ENCODE results near the gene PAIP2B. TPM values are rescaled to one million over a fixed set of nuclear protein-coding genes. Genes with fewer than 3 reads are reported as not detected.

PAIP2B gene
- total RNA-seq, 1 donor from 2014 or later, result 2.9 TPM

DNA sequence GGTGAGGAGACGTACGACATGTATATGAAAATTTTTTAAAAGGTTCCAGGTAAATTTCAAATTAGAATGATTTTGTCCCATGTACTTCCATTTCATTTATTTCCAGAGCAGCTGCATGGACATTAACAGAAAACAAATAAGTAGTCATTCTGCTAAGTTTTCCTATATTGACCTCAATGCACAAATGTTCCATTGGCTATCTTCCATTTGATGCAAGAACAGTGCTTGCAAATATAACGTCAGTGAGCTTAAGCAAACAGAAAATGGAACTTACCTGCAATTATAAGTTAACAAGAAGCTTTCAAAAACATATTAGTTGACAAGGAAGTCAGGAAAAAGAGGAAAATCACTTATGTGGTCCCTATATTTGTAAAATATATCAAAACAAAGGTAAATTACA lies 16.6 kb downstream of the PAIP2B start:
- Mint-ChIP-seq H3K9me3 (ENCODE audit: unreplicated experiment) (no peaks in the 10 kb centered on the region), H3K27me3 (ENCODE audit: unreplicated experiment) (no peaks in the 10 kb centered on the region), H3K4me3 (ENCODE audit: unreplicated experiment) (no peak overlapping the region), H3K4me1 (ENCODE audit: unreplicated experiment) (no peaks in the 10 kb centered on the region), H3K27ac (ENCODE audit: unreplicated experiment) (no peak overlapping the region), H3K36me3 (ENCODE audit: low read depth, unreplicated experiment) (no peaks in the 10 kb centered on the region)
- DNase-seq (ENCODE audit: low spot score), result no peak
- TF ChIP-seq, protein P1, sequence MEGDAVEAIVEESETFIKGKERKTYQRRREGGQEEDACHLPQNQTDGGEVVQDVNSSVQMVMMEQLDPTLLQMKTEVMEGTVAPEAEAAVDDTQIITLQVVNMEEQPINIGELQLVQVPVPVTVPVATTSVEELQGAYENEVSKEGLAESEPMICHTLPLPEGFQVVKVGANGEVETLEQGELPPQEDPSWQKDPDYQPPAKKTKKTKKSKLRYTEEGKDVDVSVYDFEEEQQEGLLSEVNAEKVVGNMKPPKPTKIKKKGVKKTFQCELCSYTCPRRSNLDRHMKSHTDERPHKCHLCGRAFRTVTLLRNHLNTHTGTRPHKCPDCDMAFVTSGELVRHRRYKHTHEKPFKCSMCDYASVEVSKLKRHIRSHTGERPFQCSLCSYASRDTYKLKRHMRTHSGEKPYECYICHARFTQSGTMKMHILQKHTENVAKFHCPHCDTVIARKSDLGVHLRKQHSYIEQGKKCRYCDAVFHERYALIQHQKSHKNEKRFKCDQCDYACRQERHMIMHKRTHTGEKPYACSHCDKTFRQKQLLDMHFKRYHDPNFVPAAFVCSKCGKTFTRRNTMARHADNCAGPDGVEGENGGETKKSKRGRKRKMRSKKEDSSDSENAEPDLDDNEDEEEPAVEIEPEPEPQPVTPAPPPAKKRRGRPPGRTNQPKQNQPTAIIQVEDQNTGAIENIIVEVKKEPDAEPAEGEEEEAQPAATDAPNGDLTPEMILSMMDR (IDR thresholded peaks at IDR 0.05; ENCODE audit: unreplicated experiment), result no peak

DNA sequence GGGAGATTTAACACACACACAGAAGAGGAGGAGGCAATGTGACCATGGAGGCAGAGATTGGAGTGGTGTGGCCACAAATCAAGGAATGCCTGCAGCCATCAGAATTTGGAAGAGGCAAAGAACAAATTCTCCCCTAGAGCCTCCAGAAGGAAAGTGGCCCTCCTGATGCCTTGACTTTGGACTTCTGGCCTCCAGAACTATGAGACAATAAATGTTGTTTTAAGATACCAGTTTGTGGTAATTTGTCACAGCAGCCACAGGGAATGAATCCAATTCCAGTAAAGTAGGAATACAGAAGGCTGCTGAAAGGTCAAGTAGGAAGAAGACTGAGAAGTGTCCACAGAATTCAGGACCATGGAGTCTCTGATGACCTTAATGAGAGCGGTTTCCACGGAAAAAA lies 18.1 kb downstream of the PAIP2B start:
- TF ChIP-seq, protein P1 (IDR thresholded peaks at IDR 0.05; ENCODE audit: unreplicated experiment), result no peak
- H3K4me3 Mint-ChIP-seq (ENCODE audit: unreplicated experiment), result no peak overlapping the region
- no peaks in the 10 kb centered on the region for H3K4me1 Mint-ChIP-seq (ENCODE audit: unreplicated experiment)
- no peak overlapping the region for H3K27ac Mint-ChIP-seq (ENCODE audit: unreplicated experiment)
- H3K36me3 Mint-ChIP-seq (ENCODE audit: low read depth, unreplicated experiment), result no peaks in the 10 kb centered on the region
- H3K9me3 Mint-ChIP-seq (ENCODE audit: unreplicated experiment), result no peaks in the 10 kb centered on the region
- no peaks in the 10 kb centered on the region for H3K27me3 Mint-ChIP-seq (ENCODE audit: unreplicated experiment)
- no peak for DNase-seq (ENCODE audit: low spot score)

DNA sequence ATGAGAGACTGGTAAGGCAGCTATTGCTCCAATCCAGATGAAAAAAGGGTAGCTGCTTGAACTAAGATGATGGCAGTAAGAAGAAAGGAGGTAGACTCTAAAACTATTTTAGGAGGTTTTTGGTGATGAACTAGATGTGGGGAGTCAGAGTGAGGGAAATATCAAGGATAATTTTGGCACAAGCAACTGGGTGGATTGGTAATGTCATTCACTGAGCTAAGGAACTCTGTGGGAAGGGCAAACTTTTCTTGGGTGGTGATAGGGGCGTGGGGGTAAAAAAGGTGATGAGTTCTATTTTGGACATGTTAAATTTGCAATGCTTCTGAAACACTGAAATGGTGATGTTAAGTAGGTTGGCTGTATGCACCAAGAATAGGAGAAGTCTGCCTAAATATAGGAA lies 19.3 kb downstream of the PAIP2B start:
- H3K9me3 Mint-ChIP-seq (ENCODE audit: unreplicated experiment), result no peaks in the 10 kb centered on the region
- TF ChIP-seq, protein P1 (IDR thresholded peaks at IDR 0.05; ENCODE audit: unreplicated experiment), result no peak
- no peaks in the 10 kb centered on the region for H3K36me3 Mint-ChIP-seq (ENCODE audit: low read depth, unreplicated experiment)
- no peaks in the 10 kb centered on the region for H3K27me3 Mint-ChIP-seq (ENCODE audit: unreplicated experiment)
- no peak for DNase-seq (ENCODE audit: low spot score)
- no peak overlapping the region for H3K27ac Mint-ChIP-seq (ENCODE audit: unreplicated experiment)
- H3K4me3 Mint-ChIP-seq (ENCODE audit: unreplicated experiment), result no peak overlapping the region
- no peaks in the 10 kb centered on the region for H3K4me1 Mint-ChIP-seq (ENCODE audit: unreplicated experiment)

DNA sequence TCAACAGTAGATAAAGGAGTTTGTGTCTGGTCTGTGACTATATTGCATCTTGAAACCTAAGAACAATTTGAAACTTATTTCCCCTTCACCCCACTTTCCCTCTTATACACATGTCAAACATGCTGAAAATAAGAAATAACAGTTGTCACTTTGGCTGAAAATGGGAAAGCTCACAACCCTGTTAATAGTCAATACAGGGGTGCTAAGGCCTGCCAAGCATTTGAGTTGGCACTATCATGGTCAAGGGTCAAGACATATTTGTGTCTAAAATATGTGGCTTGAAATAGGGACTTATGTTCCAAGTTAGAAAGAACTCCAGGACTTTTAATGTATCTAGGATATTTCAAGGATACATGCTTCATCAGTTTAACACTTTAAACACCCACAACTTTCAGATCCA lies 20.6 kb downstream of the PAIP2B start:
- Mint-ChIP-seq H3K36me3 (ENCODE audit: low read depth, unreplicated experiment) (no peaks in the 10 kb centered on the region), H3K9me3 (ENCODE audit: unreplicated experiment) (no peaks in the 10 kb centered on the region), H3K4me1 (ENCODE audit: unreplicated experiment) (no peaks in the 10 kb centered on the region), H3K27me3 (ENCODE audit: unreplicated experiment) (no peaks in the 10 kb centered on the region), H3K4me3 (ENCODE audit: unreplicated experiment) (no peak overlapping the region), H3K27ac (ENCODE audit: unreplicated experiment) (no peak overlapping the region)
- no peak for DNase-seq (ENCODE audit: low spot score)
- TF ChIP-seq, protein P1 (IDR thresholded peaks at IDR 0.05; ENCODE audit: unreplicated experiment), result no peak

DNA sequence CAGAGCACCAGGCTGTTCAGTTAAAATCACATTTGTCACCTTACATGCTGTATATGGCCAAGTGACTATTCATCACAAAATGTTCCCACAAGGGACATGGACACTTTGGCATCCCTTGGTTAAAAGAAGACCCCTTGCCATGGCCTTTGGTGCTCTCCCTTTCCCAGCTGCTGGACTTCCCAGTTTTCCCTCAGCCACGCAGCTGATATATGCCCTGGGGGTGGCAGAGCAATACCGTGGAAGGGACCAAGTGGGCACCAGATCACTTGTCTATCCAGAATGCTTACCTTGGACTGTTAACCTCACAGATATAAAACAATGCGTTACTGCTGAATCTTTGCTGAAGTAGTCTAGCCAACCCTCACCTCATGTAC lies 35.3 kb downstream of the PAIP2B start:
- Mint-ChIP-seq H3K9me3 (ENCODE audit: unreplicated experiment) (no peaks in the 10 kb centered on the region), H3K27ac (ENCODE audit: unreplicated experiment) (no peak overlapping the region), H3K4me3 (ENCODE audit: unreplicated experiment) (no peak overlapping the region), H3K36me3 (ENCODE audit: low read depth, unreplicated experiment) (no peaks in the 10 kb centered on the region), H3K4me1 (ENCODE audit: unreplicated experiment) (peaks cover 18% of the 10 kb centered on the region), H3K27me3 (ENCODE audit: unreplicated experiment) (no peaks in the 10 kb centered on the region)
- DNase-seq (ENCODE audit: low spot score), result no peak
- TF ChIP-seq, protein P1 (IDR thresholded peaks at IDR 0.05; ENCODE audit: unreplicated experiment), result no peak
